MM.1S (cell line): ENCODE measurements around the gene TPX2.

Experiments used
- DNase-seq: peaks from one replicate; pipeline ENCODE4 v3.0.0-alpha.2; 2015
- H2AFZ ChIP-seq: fragments of 300-600 bp; sonication (generic); 2 replicates; pipeline ENCODE4 v1.6.0; 2016; ENCODE audit warnings: antibody characterized with exemption, low read length
- H3F3A ChIP-seq: fragments of 300-600 bp; sonication (generic); 2 replicates; pipeline ENCODE4 v1.6.1; 2016; ENCODE audit warnings: mild to moderate bottlenecking, antibody characterized with exemption, low read length, moderate library complexity, mixed read lengths; ENCODE audit not compliant: insufficient read depth
- H3K27ac ChIP-seq: fragments of 300-600 bp; sonication (generic); 2 replicates; pipeline ENCODE4 v1.5.1; 2016; ENCODE audit warnings: mild to moderate bottlenecking, low read length
- H3K27me3 ChIP-seq: fragments of 300-600 bp; sonication (generic); replicated peaks from 2 replicates; pipeline ENCODE4 v1.6.0; 2016; ENCODE audit warnings: low read length; ENCODE audit not compliant: insufficient read depth
- H3K36me3 ChIP-seq: fragments of 300-600 bp; sonication (generic); replicated peaks from 2 replicates; pipeline ENCODE4 v1.6.1; 2016; ENCODE audit warnings: mild to moderate bottlenecking, low read length, mixed read lengths; ENCODE audit not compliant: insufficient read depth
- H3K4me1 ChIP-seq: fragments of 300-600 bp; sonication (generic); 2 replicates; pipeline ENCODE4 v1.6.1; 2016; ENCODE audit warnings: low read length, mixed read lengths
- H3K4me2 ChIP-seq: fragments of 300-600 bp; sonication (generic); 2 replicates; pipeline ENCODE4 v1.6.0; 2016; ENCODE audit warnings: low read depth, low read length
- H3K4me3 ChIP-seq: fragments of 300-600 bp; sonication (generic); 2 replicates; pipeline ENCODE4 v1.5.1; 2016; ENCODE audit warnings: low read length, mixed read lengths
- H3K79me2 ChIP-seq: fragments of 300-600 bp; sonication (generic); 2 replicates; pipeline ENCODE4 v1.6.1; 2016; ENCODE audit warnings: mixed run types, low read length, mixed read lengths
- H3K9ac ChIP-seq: fragments of 300-600 bp; sonication (generic); 2 replicates; pipeline ENCODE4 v1.6.1; 2016; ENCODE audit warnings: low read length, mixed read lengths
- H3K9me2 ChIP-seq: fragments of 300-600 bp; sonication (generic); replicated peaks from 2 replicates; pipeline ENCODE4 v1.6.1; 2016; ENCODE audit warnings: mild to moderate bottlenecking, low read length, mixed read lengths; ENCODE audit not compliant: insufficient read depth
- H3K9me3 ChIP-seq: fragments of 300-600 bp; sonication (generic); replicated peaks from 2 replicates; pipeline ENCODE4 v1.6.1; 2016; ENCODE audit warnings: mild to moderate bottlenecking, low read length, mixed read lengths; ENCODE audit not compliant: insufficient read depth
- H4K20me1 ChIP-seq: fragments of 300-600 bp; sonication (generic); 2 replicates; pipeline ENCODE4 v1.6.1; 2016; ENCODE audit warnings: mild to moderate bottlenecking, low read length, moderate library complexity, mixed read lengths; ENCODE audit not compliant: insufficient read depth
- EZH2 ChIP-seq: fragments of 300-600 bp; sonication (generic); optimal IDR thresholded peaks from 2 replicates; pipeline ENCODE3; 2017; ENCODE audit warnings: low read depth, mild to moderate bottlenecking, antibody characterized with exemption, low read length, mixed read lengths
- EZH2phosphoT487 ChIP-seq: fragments of 300-600 bp; sonication (generic); IDR thresholded peaks from 2 replicates; pipeline ENCODE4 v1.6.1; 2018; ENCODE audit warnings: antibody characterized with exemption, low read length
- TF ChIP-seq, protein P1 (sequence below): fragments of 300-600 bp; sonication (generic); IDR thresholded peaks from 2 replicates; pipeline ENCODE4 v1.5.1; 2016; ENCODE audit warnings: antibody characterized with exemption, low read length, mixed read lengths

Gene TPX2

GRCh38 chr20:31711179-31712111 lies 27.6 kb upstream of the TPX2 start:
- no peaks in the 10 kb centered on the region for H3K9me2 ChIP-seq
- H3K9me3 ChIP-seq, result no peaks in the 10 kb centered on the region
- H2AFZ ChIP-seq, result no peak overlapping the region
- H3K36me3 ChIP-seq, result peaks cover 17% of the 10 kb centered on the region
- H3K4me1 ChIP-seq, result peaks cover 83% of the 10 kb centered on the region
- no peak for TF ChIP-seq EZH2phosphoT487
- TF ChIP-seq EZH2, result no peak
- TF ChIP-seq, protein P1, sequence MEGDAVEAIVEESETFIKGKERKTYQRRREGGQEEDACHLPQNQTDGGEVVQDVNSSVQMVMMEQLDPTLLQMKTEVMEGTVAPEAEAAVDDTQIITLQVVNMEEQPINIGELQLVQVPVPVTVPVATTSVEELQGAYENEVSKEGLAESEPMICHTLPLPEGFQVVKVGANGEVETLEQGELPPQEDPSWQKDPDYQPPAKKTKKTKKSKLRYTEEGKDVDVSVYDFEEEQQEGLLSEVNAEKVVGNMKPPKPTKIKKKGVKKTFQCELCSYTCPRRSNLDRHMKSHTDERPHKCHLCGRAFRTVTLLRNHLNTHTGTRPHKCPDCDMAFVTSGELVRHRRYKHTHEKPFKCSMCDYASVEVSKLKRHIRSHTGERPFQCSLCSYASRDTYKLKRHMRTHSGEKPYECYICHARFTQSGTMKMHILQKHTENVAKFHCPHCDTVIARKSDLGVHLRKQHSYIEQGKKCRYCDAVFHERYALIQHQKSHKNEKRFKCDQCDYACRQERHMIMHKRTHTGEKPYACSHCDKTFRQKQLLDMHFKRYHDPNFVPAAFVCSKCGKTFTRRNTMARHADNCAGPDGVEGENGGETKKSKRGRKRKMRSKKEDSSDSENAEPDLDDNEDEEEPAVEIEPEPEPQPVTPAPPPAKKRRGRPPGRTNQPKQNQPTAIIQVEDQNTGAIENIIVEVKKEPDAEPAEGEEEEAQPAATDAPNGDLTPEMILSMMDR, result no peak
- H3K27ac ChIP-seq, result peak overlapping the region; percentile 99
- no peak for DNase-seq
- peaks cover 93% of the 10 kb centered on the region for H3F3A ChIP-seq
- H3K9ac ChIP-seq, result peak overlapping the region; percentile 69
- H3K4me3 ChIP-seq, result peak overlapping the region; percentile 53
- H3K79me2 ChIP-seq, result peaks cover 85% of the 10 kb centered on the region
- H3K27me3 ChIP-seq, result no peaks in the 10 kb centered on the region
- peak overlapping the region; percentile 80 for H3K4me2 ChIP-seq
- H4K20me1 ChIP-seq, result no peaks in the 10 kb centered on the region

DNA sequence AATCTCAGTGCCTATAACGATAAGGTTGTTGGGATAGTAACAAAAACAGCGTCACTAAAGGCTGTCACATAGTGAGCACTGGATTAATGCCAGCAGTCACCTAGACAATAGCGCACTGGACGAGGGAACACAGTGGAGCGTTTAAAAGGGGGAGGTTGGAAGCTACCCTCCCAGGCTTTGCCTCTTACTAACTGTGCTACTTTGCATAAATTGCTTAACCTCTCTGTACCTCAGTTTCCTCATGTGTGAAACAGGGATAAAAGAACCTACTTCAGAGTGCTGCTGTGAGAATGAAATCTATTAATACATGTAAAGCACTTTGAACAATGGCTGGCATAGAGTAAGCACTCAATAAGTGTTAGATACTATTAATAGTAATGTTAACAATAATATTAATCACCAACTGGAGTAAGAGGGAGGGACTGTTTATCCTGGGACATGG lies 27.0 kb upstream of the TPX2 start:
- no peaks in the 10 kb centered on the region for H3K9me3 ChIP-seq
- peak; percentile 59 for DNase-seq
- H3K27me3 ChIP-seq, result no peaks in the 10 kb centered on the region
- H3K27ac ChIP-seq, result peak overlapping the region; percentile 99
- H3K79me2 ChIP-seq, result peaks cover 85% of the 10 kb centered on the region
- no peaks in the 10 kb centered on the region for H3K9me2 ChIP-seq
- H3K4me2 ChIP-seq, result peak overlapping the region; percentile 80
- no peaks in the 10 kb centered on the region for H4K20me1 ChIP-seq
- H3K4me3 ChIP-seq, result peak overlapping the region; percentile 53
- H3K36me3 ChIP-seq, result peaks cover 10% of the 10 kb centered on the region; the same call in 1 of the 2 replicates
- H3K9ac ChIP-seq, result peak overlapping the region; percentile 69
- H2AFZ ChIP-seq, result no peak overlapping the region
- TF ChIP-seq, protein P1, result no peak
- TF ChIP-seq EZH2phosphoT487 (no peak), EZH2 (no peak)
- peaks cover 76% of the 10 kb centered on the region for H3K4me1 ChIP-seq
- H3F3A ChIP-seq, result peaks cover 93% of the 10 kb centered on the region

DNA sequence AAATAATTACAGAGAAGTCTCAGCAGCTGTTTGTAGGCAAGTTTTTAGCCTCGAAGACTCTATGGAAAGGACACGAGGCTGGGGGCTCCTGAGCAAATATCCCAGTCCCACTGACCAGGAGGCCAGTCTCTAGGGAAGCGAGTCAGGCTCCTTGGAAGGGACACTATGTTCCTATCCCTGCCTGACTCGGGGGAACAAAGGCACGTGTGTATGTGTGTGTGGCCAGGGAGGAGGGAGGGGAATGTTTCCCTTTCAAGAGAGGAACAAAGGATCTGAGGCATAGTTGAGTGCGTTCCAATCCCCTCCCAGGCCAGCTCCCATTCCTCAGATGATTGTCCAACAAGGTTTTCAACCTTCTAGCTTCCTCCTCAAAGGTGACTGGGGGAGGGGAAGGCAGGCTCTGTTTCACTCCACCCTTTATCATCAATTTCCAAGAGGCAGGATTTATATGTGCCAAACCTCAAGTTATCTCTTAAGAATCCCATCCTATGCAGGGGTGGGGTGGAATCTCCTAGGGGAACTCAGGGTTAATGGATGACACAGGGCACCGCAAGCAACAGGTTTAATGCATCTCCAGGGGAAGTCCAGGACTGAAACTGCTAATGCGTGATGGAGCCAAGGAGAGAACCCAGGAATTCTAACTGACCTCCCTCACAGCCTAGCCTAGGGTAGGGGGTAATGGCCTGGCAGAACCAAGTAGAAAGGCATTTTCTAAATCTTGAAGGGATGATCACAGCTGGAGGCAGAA lies 26.4 kb upstream of the TPX2 start:
- H3K9me3 ChIP-seq, result no peaks in the 10 kb centered on the region
- peaks cover 85% of the 10 kb centered on the region for H3K79me2 ChIP-seq
- no peaks in the 10 kb centered on the region for H3K27me3 ChIP-seq
- no peaks in the 10 kb centered on the region for H4K20me1 ChIP-seq
- peaks cover 70% of the 10 kb centered on the region for H3K4me1 ChIP-seq
- TF ChIP-seq EZH2phosphoT487, result no peak
- no peak for TF ChIP-seq EZH2
- TF ChIP-seq, protein P1, result no peak
- peak overlapping the region; percentile 53 for H3K4me3 ChIP-seq
- H3K9ac ChIP-seq, result peak overlapping the region; percentile 69
- no peak overlapping the region for H2AFZ ChIP-seq
- no peak for DNase-seq
- H3K4me2 ChIP-seq, result peak overlapping the region; percentile 80
- H3K9me2 ChIP-seq, result no peaks in the 10 kb centered on the region
- H3K27ac ChIP-seq, result peak overlapping the region; percentile 99
- peaks cover 93% of the 10 kb centered on the region for H3F3A ChIP-seq
- H3K36me3 ChIP-seq, result peaks cover 10% of the 10 kb centered on the region; the same call in 1 of the 2 replicates
